UCSD-AML1 (cell line): Measurements from ENCODE around the gene ABCF2.

ENCODE experiments used
- DNase-seq: peaks from one replicate; lab custom pipeline; 2025; ENCODE audit not compliant: unreplicated experiment; lab: John Stamatoyannopoulos, UW

ABCF2 gene

GRCh38 chr7:151226875-151227782 lies at the start of gene ABCF2:
Gene ABCF2 (minus strand): TSS chr7:151227205. CDS start chr7:151226458, 747 bp downstream.
- peak; percentile 91 for DNase-seq

GRCh38 chr7:151275813-151276577 lies 49.0 kb upstream of the ABCF2 start:
- no peak for DNase-seq

DNA sequence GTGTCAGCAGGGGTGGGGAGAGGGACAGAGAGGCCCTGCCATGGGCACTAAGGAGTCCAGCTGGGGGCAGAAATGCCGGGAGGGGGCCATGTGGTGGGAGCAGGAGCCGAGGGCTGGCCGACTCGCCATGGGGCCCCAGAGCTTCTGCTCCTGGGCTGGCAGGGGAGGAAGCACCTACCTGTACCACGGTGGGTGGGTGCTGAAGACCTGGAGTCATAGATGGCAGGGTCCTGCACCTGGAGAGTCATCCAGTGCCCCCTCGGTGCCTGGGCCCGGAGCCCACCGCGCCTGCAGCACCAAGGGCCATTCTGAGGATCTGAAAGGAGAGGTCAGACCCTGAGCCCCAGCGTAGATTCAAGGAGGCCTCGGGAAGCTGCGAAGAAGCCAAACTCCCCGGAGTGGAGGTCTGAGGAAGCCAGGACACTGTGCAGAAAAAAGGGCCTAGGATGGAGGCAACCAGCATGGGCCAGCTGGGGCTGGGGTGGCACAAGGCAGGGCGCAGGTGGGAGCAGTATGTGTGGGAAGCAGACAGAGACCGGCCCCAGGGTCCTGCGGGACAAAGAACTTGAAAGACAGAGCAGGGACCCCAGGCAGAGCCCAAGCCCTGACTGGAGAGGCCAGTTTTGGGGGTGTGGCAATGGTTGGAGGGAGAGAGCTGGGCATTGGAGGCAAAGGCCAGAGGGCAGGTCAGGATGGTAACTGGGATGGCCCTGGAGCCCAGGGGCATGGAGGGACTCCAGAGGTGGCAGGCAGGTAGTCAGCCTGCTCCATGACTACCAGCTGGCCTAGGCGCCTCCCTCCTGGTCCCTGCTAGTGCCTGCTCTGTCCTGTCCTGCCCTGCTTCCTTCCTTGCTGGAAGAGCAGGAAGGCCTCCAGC lies 48.2 kb upstream of the ABCF2 start:
- DNase-seq, result no peak

DNA sequence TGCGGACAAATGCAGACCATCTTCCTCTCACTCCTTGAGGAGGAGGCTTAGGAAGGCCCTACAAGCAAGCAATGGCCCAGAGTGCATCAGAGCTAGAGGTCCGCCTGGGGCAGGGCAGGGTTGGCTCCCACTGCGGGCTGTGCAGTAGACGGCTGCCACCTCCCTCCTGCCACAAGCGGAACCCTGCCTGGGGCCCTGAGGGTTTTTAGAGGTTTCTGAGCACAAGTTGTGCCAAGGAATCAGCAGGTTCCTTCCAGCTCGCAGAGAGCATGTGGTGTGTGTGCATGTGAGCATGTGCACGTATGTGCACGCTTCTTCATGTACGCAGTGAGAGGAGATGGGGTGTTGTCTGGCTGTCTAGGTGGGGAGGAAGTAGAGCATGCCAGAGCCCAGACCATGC lies 47.4 kb upstream of the ABCF2 start:
- DNase-seq, result no peak

DNA sequence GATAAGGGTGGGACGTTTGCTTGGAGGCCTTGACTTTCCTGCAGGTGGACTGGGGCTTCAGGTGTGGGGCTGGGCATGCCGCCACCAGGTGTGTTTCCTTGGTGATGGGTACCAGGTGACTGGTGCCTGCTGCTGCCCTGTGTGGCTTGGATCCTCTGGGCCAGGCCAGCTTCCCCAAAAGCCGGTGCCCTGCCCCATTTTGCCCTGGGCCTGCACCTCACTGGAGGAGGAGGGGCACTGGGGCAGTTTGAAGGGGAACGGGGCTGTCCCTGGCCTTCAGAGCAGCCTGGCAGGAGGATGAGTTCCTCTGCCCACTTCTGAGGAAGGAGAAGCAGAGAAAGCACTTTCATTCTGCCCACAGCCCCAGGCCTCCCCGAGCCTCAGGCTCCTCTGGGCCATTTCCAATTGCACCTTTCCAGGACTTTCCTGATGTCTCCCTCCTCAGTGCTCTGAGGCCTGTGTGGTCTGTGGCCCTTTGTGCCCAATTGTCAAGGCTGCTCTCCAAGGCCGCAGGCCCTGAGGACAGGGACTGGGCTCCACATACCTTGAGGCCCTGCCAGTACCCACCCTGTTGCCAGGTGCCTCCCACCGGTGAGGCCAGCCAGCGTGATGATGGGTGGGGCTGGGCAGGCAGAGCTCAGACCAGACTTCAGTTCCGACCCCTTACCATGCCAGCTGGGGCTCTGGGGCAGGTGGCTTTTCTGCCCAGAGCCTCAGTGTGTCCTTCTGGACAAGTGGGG lies 46.8 kb upstream of the ABCF2 start:
- no peak for DNase-seq

GRCh38 chr7:151272877-151273276 lies 45.9 kb upstream of the ABCF2 start:
- DNase-seq, result no peak

DNA sequence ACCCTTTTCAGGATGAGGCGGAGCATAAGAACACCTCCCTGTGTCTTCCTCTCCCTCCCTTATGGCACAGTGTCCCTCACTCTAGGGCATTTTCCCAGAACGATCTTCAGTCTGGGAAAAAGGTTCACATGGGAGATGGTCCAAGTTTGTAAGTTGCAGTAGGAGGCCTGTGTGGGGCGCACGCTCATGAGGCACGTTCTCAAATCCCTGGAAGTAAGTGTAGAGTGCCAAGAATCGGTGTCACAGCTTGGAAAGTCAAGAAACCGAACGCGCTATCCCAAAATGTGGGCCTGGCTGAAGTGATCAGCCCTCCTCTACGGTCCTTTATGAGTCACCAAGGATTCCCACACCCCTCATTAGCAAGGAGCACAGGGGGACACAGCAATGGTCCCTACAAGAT lies 45.4 kb upstream of the ABCF2 start:
- no peak for DNase-seq

DNA sequence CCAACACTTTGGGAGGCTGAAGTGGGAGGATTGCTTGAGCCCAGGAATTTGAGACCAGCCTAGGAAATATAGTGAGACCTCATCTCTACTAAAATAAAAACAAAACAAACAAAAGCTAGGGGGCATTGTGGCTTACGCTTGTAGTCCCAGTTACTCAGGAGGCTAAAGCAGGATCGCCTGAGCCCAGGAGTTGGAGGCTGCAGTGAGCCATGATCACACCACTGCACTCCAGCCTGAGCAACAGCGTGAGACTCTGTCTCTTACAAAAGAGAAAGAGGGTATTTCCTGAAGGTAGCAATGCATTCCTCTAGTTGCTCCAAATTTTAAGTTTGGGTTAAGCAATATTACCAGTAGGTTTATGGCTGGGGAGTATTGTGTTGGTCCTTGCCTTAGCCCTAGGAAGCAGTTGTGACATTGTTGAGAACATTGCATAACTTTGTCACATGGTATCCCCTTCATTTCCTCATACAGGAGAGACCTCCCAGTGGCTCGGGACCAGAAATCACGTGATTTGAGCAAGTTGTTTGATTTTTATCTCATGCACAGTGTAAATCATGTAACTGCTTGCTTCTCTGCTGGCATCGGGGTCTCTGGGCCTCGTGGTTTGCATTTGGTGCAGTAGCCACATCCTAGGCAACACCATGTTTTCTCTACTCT lies 44.8 kb upstream of the ABCF2 start:
- no peak for DNase-seq

DNA sequence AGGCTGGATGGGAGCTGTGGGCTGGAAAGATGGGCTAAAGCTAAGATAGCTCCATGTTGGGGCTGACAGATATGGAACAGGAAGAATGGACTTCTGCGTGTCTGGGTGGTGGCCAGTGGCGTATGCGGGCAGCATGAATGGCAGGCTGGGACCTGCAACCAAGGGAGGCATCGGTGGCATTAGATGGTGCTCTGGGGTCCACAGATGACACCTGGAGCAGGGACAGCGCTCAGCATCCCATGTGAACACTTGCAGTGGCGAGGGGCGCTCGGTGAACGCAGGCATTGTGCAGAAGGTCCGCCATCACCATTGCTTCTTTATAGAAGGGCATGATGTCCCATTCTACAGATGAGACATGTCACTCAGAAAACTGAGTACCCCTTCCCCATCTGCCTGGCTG lies 42.5 kb upstream of the ABCF2 start:
- DNase-seq, result no peak

GRCh38 chr7:151265351-151265931 lies 38.4 kb upstream of the ABCF2 start:
- DNase-seq, result no peak

- no peak for DNase-seq
Measured at GRCh38 chr7:151264615-151265014, 37.6 kb upstream of the ABCF2 start.

GRCh38 chr7:151261529-151261928 lies 34.5 kb upstream of the ABCF2 start:
- no peak for DNase-seq

DNA sequence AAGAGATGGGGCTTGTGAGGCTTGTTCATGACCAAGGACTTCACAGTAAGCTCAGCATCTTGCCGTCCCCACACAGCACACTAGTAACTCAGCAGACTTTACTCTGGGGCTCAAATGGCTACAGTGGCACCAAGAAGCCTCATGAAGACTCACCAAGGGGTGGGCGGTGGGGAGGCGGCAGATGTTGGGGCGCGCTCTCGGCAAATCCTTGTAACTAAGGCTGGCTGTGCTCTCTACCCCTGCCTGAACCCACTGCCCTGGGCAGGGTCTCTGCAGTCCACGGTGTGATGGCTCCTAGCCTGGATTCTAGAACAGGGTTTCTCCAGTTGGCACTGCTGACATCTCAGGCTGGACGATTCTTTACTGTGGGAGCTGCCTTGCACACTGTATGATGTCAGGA lies 33.9 kb upstream of the ABCF2 start:
- DNase-seq, result no peak

DNA sequence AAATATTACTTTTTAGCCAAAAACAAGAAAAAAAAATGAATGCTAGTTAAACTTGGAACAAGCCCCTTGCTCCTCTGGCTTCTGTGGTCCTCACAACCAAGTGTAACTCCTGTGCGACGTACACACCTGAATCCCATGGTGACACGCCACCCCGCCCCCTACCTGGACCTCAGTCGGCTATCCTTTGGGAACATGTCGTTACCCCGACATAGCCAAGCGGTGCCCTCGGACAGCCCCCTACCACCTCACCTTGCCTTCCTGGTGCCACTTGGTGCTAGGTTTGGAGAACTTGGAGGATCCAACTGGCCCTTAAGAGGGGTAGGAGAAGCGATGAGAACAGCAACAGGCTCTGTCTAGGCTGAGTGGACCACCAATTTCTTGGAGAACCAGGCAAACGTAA lies 33.5 kb upstream of the ABCF2 start:
- DNase-seq, result no peak

DNA sequence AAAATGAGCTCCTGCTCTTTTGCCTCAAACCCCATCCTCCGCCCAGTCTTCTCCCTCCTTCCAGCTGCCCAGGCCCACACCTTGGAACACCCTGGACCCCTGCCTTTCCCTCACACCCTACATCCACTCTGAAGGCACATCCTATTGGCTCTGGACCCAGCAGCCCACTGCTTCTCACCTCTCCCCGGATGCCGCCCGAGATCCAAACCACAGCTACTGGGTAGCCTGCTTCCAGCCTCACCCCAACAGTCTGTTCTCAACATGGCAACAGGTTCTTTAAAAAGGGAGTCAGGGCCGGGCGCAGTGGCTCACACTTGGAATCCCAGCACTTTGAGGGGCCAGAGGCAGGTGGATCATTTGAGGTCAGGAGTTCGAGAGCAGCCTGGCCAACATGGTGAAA lies 31.0 kb upstream of the ABCF2 start:
- DNase-seq, result no peak

DNA sequence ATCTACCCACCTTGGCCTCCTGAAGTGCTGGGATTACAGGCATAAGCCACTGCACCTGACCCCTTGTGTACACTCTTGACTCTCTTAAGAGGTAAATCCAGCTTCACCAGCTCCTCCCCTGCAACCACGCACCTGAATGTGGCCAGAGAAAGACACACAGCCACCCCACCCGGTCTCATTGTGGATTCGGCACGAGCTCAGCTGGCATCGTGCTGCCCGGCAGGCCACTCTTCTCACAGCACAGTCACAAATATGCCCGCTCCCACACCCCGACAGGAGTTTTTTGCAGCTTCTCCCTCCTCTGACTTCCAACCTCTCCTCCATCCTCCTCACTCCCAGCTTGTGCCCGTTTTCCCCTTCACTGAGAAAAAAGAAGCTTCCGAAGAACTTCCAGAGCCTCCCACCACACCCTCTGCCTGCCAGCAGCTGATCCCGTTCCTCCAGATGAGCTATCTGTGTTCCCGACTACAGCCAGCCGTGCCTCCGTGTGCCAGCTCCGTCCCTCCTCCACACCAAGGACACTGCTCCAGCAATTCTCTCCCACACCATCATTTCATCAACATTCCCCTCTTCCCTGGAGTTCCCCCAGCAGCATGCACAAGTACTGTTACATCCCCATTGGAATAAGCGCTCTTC lies 29.5 kb upstream of the ABCF2 start:
- DNase-seq, result no peak

DNA sequence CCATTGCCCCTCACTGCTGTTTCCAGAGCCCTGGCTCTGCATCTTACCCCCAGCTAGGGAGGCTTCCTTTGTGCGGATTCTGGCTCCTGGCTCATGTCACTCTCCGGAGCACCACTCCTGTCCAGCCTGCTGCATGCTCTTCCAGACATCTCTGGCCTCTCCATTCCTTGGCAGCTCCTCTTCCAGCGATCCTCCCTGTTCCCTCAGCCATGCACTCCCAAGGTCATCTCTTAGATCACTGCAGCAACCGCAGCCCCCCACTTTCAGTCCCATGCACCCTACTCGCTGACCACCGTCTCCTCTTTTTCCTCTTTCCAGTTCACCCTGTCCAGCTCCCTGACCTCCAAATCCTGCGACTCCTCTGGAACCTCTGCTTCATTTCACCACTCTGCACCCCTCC lies 28.4 kb upstream of the ABCF2 start:
- no peak for DNase-seq

- no peak for DNase-seq
Measured at GRCh38 chr7:151254851-151255250, 27.8 kb upstream of the ABCF2 start.

DNA sequence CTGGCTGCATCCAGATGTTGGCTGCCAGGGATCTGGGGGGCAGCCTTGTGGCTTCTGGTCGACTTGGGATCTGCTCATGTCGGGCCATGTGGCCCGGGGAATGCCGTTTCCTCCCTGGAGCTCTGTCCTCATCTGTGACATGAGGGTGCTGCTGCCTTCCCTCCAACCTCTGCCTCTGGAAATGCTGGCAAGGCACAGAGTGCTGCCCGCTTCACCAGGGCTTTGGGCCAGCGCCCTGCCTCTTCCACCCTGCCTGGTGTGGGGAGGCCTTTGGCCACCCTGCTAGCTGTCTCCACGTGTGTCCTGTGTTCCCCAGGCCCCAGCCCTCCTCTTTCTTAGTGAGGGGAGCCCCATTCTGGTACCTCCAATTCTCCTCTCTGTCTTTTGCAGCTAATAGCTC lies 27.3 kb upstream of the ABCF2 start:
- DNase-seq, result no peak
